ENCODE results near the gene SHCBP1L.

GRCh38 chr1:182877331-182877730, 75.6 kb downstream of the SHCBP1L start:
- no peak for TF ChIP-seq CTCF (IDR thresholded peaks at IDR 0.05; ENCODE audit: low read length)
- no peak for TF ChIP-seq EZH2 (optimal IDR thresholded peaks at IDR 0.05; ENCODE audit: low read depth, low read length)

All from MM.1S (cell line).